Stimulated activated CD4-positive, alpha-beta T cell treated with anti-CD3 and anti-CD28 coated beads, Interleukin-2, amount 100 ng/mL, for 48 hours (primary cell): Measurements from ENCODE around the gene CTDSP2.
"Not testable (repeated sequence)": the region's sequence is repeated elsewhere in the genome, so short reads cannot be mapped to it uniquely, and the experiment has no call there.

Source experiments
- DNase-seq, 2 donors: peaks; one replicate each; pipeline ENCODE4 v3.0.0-alpha.2; 2020

The CTDSP2 gene

GRCh38 chr12:57846577-57847319, at the start of gene CTDSP2:
Gene CTDSP2 (minus strand): TSS chr12:57846729. CDS start chr12:57846435, 294 bp downstream.
- peak; percentile 86 to 94 for DNase-seq

GRCh38 chr12:57896115-57896433, 49.5 kb upstream of the CTDSP2 start:
- no peak for DNase-seq

- DNase-seq: no peak
Observed at GRCh38 chr12:57895389-57896114, 49.0 kb upstream of the CTDSP2 start.

- DNase-seq: no peak
Observed at GRCh38 chr12:57894399-57895292, 48.1 kb upstream of the CTDSP2 start.

GRCh38 chr12:57893431-57894353, 47.2 kb upstream of the CTDSP2 start:
- DNase-seq: no peak

GRCh38 chr12:57892232-57892972, 45.9 kb upstream of the CTDSP2 start:
- no peak for DNase-seq

GRCh38 chr12:57891542-57892228, 45.2 kb upstream of the CTDSP2 start:
- no peak for DNase-seq

- no peak for DNase-seq
Observed at GRCh38 chr12:57890191-57891115, 43.9 kb upstream of the CTDSP2 start.

- DNase-seq: no peak
Observed at GRCh38 chr12:57889500-57889989, 43.0 kb upstream of the CTDSP2 start.

- no peak for DNase-seq
Observed at GRCh38 chr12:57888409-57889157, 42.1 kb upstream of the CTDSP2 start.

GRCh38 chr12:57887631-57888408, 41.3 kb upstream of the CTDSP2 start:
- DNase-seq: no peak

- DNase-seq: not testable (repeated sequence)
Observed at GRCh38 chr12:57886964-57887363, 40.4 kb upstream of the CTDSP2 start.

- no peak for DNase-seq
Observed at GRCh38 chr12:57886542-57886941, 40.0 kb upstream of the CTDSP2 start.

- no peak for DNase-seq
Observed at GRCh38 chr12:57885207-57885606, 38.7 kb upstream of the CTDSP2 start.

GRCh38 chr12:57883700-57884099, 37.2 kb upstream of the CTDSP2 start:
- DNase-seq: no peak

- DNase-seq: no peak
Observed at GRCh38 chr12:57883057-57883456, 36.5 kb upstream of the CTDSP2 start.

- no peak for DNase-seq
Observed at GRCh38 chr12:57882575-57882974, 36.0 kb upstream of the CTDSP2 start.

GRCh38 chr12:57881475-57881874, 34.9 kb upstream of the CTDSP2 start:
- DNase-seq: no peak
